ENCODE measurements around the gene PTH1R. TPM values are rescaled to one million over a fixed set of nuclear protein-coding genes. Genes with fewer than 3 reads are reported as not detected.

Gene PTH1R
- total and polyA plus RNA-seq, 12 donors, result 1.5 to 89.8 (median 4.2) TPM

DNA sequence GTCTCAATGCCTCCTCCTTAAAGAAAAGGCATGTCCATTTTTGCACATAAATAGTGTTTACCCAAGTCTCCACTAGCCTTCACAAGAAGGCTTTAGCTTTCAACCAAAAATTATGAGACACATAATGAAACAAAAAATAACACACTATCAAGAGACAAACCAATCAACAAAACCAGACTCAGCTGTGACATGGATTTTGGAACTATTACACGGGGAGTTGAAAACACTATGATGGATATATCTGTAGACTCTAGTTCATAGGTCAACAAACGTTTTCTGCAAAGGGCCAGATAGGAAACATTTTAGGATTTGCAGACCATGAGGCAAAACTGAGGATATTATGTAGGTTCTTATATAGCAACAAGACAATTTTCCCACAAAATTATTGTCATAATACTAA lies 39.2 kb upstream of the PTH1R start:
- no peak overlapping the region for H3K4me3 ChIP-seq
- DNase-seq (no peak), ATAC-seq (no peak)
- WGBS, 2 donors, result 44 to 70% methylated on average over 2 of the region's 2 CpGs
- peaks cover 0 to 62% (median 8%) of the 10 kb centered on the region in 9 donors for H3K36me3 ChIP-seq
- H3K27ac ChIP-seq, result no peak overlapping the region
- TF ChIP-seq, protein P1, sequence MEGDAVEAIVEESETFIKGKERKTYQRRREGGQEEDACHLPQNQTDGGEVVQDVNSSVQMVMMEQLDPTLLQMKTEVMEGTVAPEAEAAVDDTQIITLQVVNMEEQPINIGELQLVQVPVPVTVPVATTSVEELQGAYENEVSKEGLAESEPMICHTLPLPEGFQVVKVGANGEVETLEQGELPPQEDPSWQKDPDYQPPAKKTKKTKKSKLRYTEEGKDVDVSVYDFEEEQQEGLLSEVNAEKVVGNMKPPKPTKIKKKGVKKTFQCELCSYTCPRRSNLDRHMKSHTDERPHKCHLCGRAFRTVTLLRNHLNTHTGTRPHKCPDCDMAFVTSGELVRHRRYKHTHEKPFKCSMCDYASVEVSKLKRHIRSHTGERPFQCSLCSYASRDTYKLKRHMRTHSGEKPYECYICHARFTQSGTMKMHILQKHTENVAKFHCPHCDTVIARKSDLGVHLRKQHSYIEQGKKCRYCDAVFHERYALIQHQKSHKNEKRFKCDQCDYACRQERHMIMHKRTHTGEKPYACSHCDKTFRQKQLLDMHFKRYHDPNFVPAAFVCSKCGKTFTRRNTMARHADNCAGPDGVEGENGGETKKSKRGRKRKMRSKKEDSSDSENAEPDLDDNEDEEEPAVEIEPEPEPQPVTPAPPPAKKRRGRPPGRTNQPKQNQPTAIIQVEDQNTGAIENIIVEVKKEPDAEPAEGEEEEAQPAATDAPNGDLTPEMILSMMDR (IDR thresholded peaks at IDR 0.05), result no peak
- H3K4me1 ChIP-seq, result peaks cover 0 to 26% (median 0%) of the 10 kb centered on the region in 9 donors
- no peaks in the 10 kb centered on the region for H3K27me3 ChIP-seq
- H3K9me3 ChIP-seq, result peaks cover 0 to 60% (median 20%) of the 10 kb centered on the region in 11 donors
- intact Hi-C loops (cut with DNase I), result no loop called here

DNA sequence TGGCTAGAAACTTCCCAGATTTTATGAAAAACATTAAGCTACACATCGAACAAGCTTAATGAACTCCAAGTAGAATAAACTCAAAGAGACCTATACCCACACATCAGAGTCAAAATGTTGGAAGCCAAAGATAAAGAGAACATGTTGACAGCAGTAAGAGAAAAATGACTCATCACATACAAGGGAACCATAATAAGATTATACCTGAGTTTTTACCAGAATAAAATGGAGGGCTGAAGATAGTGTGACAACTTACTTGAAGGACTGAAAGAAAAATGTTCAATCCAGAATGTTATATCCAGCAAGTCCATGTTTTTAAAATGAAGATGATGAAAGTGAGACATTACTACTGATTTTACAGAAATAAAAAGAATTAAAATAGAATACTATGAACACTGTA lies 37.0 kb upstream of the PTH1R start:
- WGBS, 2 donors, result 96 to 100% methylated on average over 1 of the region's 1 CpG
- peaks cover 0 to 1% (median 0%) of the 10 kb centered on the region in 7 donors for H3K27me3 ChIP-seq
- no peak for DNase-seq
- peaks cover 0 to 61% (median 20%) of the 10 kb centered on the region in 11 donors for H3K9me3 ChIP-seq
- TF ChIP-seq, protein P1 (IDR thresholded peaks at IDR 0.05), result no peak
- intact Hi-C loops (cut with DNase I), result no loop called here
- H3K36me3 ChIP-seq, result peaks cover 0 to 50% (median 8%) of the 10 kb centered on the region in 9 donors
- no peak for ATAC-seq
- peaks cover 0 to 28% (median 5%) of the 10 kb centered on the region in 9 donors for H3K4me1 ChIP-seq
- no peak overlapping the region for H3K27ac ChIP-seq
- no peak overlapping the region for H3K4me3 ChIP-seq

DNA sequence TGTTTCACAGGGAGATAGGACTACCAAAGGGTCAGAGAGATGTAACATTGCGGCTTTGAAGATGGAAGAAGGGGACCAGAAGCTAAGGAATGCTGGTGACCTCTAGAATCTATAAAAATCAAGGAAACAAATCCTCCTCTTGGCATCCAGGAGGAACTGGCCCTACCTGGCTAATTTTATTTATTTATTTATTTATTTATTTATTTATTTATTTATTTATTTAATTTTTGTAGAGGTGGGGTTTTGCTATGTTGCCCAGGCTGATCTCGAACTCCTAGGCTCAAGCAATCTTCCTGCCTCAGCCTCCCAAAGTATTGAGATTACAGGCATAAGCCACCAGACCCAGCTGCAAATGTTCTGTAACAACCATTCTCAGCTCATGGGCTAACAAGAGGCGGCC lies 34.0 kb upstream of the PTH1R start:
- intact Hi-C loops (cut with DNase I), result no loop called here

DNA sequence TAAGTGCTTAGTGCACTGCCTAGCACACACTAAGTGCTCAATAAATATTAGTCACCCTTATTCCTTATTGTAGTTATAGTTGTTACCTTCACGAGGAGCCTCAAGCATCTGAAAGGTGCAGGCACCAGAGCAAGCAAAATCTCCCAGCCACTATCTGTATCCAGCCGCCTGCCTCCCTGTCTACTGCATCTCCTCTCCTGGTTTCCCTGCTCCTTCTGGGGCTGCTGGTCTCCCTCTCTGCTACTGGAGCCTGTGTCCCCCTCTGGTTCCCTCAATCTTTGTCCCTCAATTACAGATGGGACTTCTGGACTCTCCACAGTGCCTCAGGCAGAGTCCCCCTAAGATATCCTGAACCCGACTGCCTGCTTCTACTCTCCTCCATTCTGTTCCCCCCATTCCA lies 33.1 kb upstream of the PTH1R start:
- 74 to 81% methylated on average over 3 of the region's 3 CpGs for WGBS, 2 donors
- TF ChIP-seq, protein P1 (IDR thresholded peaks at IDR 0.05), result no peak
- no peak for ATAC-seq
- H3K36me3 ChIP-seq, result peaks cover 0 to 25% (median 0%) of the 10 kb centered on the region in 9 donors
- peak overlapping the region in 2 of 10 donors; percentile 67 to 78 for H3K27ac ChIP-seq
- peaks cover 0 to 7% (median 0%) of the 10 kb centered on the region in 7 donors for H3K27me3 ChIP-seq
- peaks cover 10 to 45% (median 28%) of the 10 kb centered on the region in 9 donors for H3K4me1 ChIP-seq
- intact Hi-C loops (cut with DNase I), result no loop called here
- H3K9me3 ChIP-seq, result peaks cover 0 to 40% (median 15%) of the 10 kb centered on the region in 11 donors
- no peak overlapping the region for H3K4me3 ChIP-seq
- no peak for DNase-seq

More for the DNA sequence above, 34.0 kb upstream of the PTH1R start:
- ATAC-seq, result no peak
- Histone ChIP-seq H3K4me3 (no peak overlapping the region), H3K9me3 (peaks cover 0 to 49% (median 20%) of the 10 kb centered on the region in 11 donors), H3K27me3 (peaks cover 0 to 7% (median 0%) of the 10 kb centered on the region in 7 donors), H3K27ac (no peak overlapping the region), H3K4me1 (peaks cover 10 to 42% (median 28%) of the 10 kb centered on the region in 9 donors), H3K36me3 (peaks cover 0 to 33% (median 0%) of the 10 kb centered on the region in 9 donors)
- DNase-seq, result no peak
- TF ChIP-seq, protein P1 (IDR thresholded peaks at IDR 0.05), result no peak
- WGBS, 2 donors, result 98 to 99% methylated on average over 3 of the region's 3 CpGs
